Measurements from ENCODE around the gene ERICH6. TPM values are rescaled to one million over a fixed set of nuclear protein-coding genes. Genes with fewer than 3 reads are reported as not detected.

ERICH6 gene
- total RNA-seq, 1 donor, result under 0.01 TPM

DNA sequence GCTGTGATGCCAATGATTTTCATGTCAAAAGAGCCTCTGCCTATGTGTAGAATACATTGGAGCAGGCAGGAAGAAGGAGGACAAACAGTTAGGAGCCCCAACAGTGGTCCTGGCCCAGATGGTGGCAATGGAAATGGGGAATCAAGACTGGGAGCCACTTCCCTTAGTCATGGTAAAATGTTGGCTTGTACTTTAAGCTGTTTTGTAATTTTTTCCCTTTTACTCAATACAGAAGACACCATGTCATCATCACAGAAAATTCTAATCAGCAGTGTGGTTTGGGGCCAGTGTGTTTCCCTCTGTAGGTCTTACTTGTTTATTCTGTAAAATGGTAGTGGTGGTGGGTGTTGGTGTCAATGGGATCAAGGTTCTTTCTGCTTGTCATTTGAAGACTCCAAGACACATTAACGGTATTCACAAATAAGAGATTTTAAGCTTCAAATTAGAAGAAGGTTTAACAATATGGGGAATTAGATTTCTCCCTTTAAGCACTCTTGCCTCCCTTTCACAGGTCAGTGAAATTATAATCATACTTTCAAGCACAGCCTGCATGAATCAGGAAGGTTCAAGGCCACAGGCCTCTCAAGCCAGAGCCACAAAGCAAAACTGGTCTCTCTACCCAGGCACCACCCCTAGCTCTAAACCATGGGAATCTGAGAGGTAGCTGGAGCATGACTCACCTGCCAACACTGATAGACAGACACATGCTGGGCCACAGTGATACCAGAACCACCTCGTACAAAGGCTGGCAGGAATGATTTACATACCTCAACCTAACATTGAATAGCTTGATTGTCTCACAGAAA is 34.4 kb upstream of the ERICH6 start:
- DNase-seq (ENCODE audit: insufficient read length, low spot score, missing footprints), result no peak
- no peak overlapping the region for H2AFZ ChIP-seq (ENCODE audit: low read length)
- H3K9me3 ChIP-seq (ENCODE audit: low read depth, low read length), result no peaks in the 10 kb centered on the region
- H3K4me1 ChIP-seq (ENCODE audit: insufficient read depth, low read length), result peaks cover 27% of the 10 kb centered on the region
- peaks cover 25% of the 10 kb centered on the region for H3K79me2 ChIP-seq (ENCODE audit: insufficient read depth, low read length)
- H3K4me2 ChIP-seq (ENCODE audit: insufficient read depth, low read length), result no peak overlapping the region
- no peak for TF ChIP-seq CTCF (IDR thresholded peaks at IDR 0.05; ENCODE audit: extremely low read depth, low read depth, low read length)
- H3K4me3 ChIP-seq (ENCODE audit: insufficient read depth, low read length), result no peak overlapping the region
- peaks cover 17% of the 10 kb centered on the region for H4K20me1 ChIP-seq (ENCODE audit: insufficient read depth, low read length)
- no peaks in the 10 kb centered on the region for H3K27me3 ChIP-seq (ENCODE audit: insufficient read depth, low read length)
- H3K27ac ChIP-seq (ENCODE audit: low read depth, low read length), result peak overlapping the region; percentile 6
- H3K36me3 ChIP-seq (ENCODE audit: insufficient read depth, low read length), result peaks cover 13% of the 10 kb centered on the region

GRCh38 chr3:150736903-150737832 is 33.4 kb upstream of the ERICH6 start:
- H3K4me2 ChIP-seq (ENCODE audit: insufficient read depth, low read length), result no peak overlapping the region
- H3K9me3 ChIP-seq (ENCODE audit: low read depth, low read length), result no peaks in the 10 kb centered on the region
- peaks cover 16% of the 10 kb centered on the region for H3K79me2 ChIP-seq (ENCODE audit: insufficient read depth, low read length)
- no peak for DNase-seq (ENCODE audit: insufficient read length, low spot score, missing footprints)
- H3K4me1 ChIP-seq (ENCODE audit: insufficient read depth, low read length), result peaks cover 27% of the 10 kb centered on the region
- peaks cover 13% of the 10 kb centered on the region for H3K36me3 ChIP-seq (ENCODE audit: insufficient read depth, low read length)
- H3K27me3 ChIP-seq (ENCODE audit: insufficient read depth, low read length), result no peaks in the 10 kb centered on the region
- no peak overlapping the region for H2AFZ ChIP-seq (ENCODE audit: low read length)
- no peak overlapping the region for H3K4me3 ChIP-seq (ENCODE audit: insufficient read depth, low read length)
- H3K27ac ChIP-seq (ENCODE audit: low read depth, low read length), result peak overlapping the region; percentile 6
- no peak for TF ChIP-seq CTCF (IDR thresholded peaks at IDR 0.05; ENCODE audit: extremely low read depth, low read depth, low read length)
- H4K20me1 ChIP-seq (ENCODE audit: insufficient read depth, low read length), result peaks cover 16% of the 10 kb centered on the region

DNA sequence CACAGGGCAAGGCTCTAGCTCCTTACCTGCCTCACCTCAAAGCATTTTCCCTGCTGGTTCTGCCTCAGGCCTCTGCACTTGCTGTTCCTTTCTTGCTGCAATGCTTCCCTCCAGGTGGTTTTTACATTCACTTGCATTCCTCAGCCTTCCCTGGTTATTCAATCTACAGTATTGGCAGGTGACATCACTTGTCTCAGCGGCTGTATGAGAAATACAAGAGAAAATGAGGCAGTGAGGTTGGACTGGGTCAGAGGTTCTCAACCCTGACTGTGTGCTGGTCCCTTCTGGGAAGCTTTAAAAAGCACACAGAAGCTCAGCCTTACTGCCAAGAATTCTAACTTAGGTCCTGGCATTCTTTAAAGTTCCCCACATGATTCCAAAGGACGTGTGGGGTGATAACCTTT is 32.6 kb upstream of the ERICH6 start:
- Histone ChIP-seq H2AFZ (ENCODE audit: low read length) (no peak overlapping the region), H3K36me3 (ENCODE audit: insufficient read depth, low read length) (peaks cover 6% of the 10 kb centered on the region)

More for the DNA sequence above, 32.6 kb upstream of the ERICH6 start:
- Histone ChIP-seq H4K20me1 (ENCODE audit: insufficient read depth, low read length) (peaks cover 10% of the 10 kb centered on the region), H3K4me1 (ENCODE audit: insufficient read depth, low read length) (peaks cover 23% of the 10 kb centered on the region), H3K27ac (ENCODE audit: low read depth, low read length) (no peak overlapping the region), H3K4me2 (ENCODE audit: insufficient read depth, low read length) (no peak overlapping the region), H3K9me3 (ENCODE audit: low read depth, low read length) (no peaks in the 10 kb centered on the region), H3K4me3 (ENCODE audit: insufficient read depth, low read length) (no peak overlapping the region), H3K79me2 (ENCODE audit: insufficient read depth, low read length) (peaks cover 8% of the 10 kb centered on the region), H3K27me3 (ENCODE audit: insufficient read depth, low read length) (no peaks in the 10 kb centered on the region)
- DNase-seq (ENCODE audit: insufficient read length, low spot score, missing footprints), result no peak
- no peak for TF ChIP-seq CTCF (IDR thresholded peaks at IDR 0.05; ENCODE audit: extremely low read depth, low read depth, low read length)
